ENCODE results near the gene KCNS3.

GRCh38 chr2:17971531-17972125 is 93.2 kb downstream of the KCNS3 start:
- TF ChIP-seq CTCF (IDR thresholded peaks at IDR 0.05; ENCODE audit: low read depth, low read length, poor library complexity, severe bottlenecking), result no peak
- no peak for TF ChIP-seq EZH2phosphoT487 (IDR thresholded peaks at IDR 0.05; ENCODE audit: borderline replicate concordance, low read length)

Data from DOHH2 (cell line).